HepG2 (cell line): ENCODE results near the gene TBL2. TPM values are rescaled to one million over a fixed set of nuclear protein-coding genes. Genes with fewer than 3 reads are reported as not detected.

Experiments
- ARID3A ChIP-seq: IDR thresholded peaks from 2 replicates; pipeline ENCODE4 v1.6.1; 2012; ENCODE audit warnings: low read depth, low read length, improper control_type of control experiment
- CERS6 ChIP-seq: sonication (generic); formaldehyde crosslinking; IDR thresholded peaks from 2 replicates; pipeline ENCODE4 v1.5.0; 2020; ENCODE audit warnings: missing genetic modification reagents
- ELF4 ChIP-seq: sonication (generic); formaldehyde crosslinking; IDR thresholded peaks from 2 replicates; pipeline ENCODE4 v1.5.0; 2020; ENCODE audit warnings: missing genetic modification reagents, mild to moderate bottlenecking, moderate library complexity, borderline replicate concordance
- FOXJ3 ChIP-seq: sonication (generic); formaldehyde crosslinking; IDR thresholded peaks from 2 replicates; pipeline ENCODE4 v1.4.0; 2020; ENCODE audit warnings: missing genetic modification reagents, mild to moderate bottlenecking, borderline replicate concordance
- NFYB ChIP-seq: sonication (generic); formaldehyde crosslinking; IDR thresholded peaks from 2 replicates; pipeline ENCODE4 v1.4.0; 2020; ENCODE audit warnings: missing genetic modification reagents
- PHF5A ChIP-seq: IDR thresholded peaks from one replicate; pipeline ENCODE4 v1.6.1; 2018; ENCODE audit warnings: low read depth, missing genetic modification reagents; ENCODE audit not compliant: unreplicated experiment
- REST ChIP-seq, 2 experiments: IDR thresholded peaks; 2 replicates each; pipeline ENCODE4 v1.6.1; 2011 to 2012; ENCODE audit warnings: low read length in 2 of 2, borderline replicate concordance in 1 of 2, low read depth in 1 of 2, mild to moderate bottlenecking in 1 of 2, moderate library complexity in 1 of 2
- SMAD3 ChIP-seq: sonication (generic); formaldehyde crosslinking; IDR thresholded peaks from 2 replicates; pipeline ENCODE4 v1.4.0; 2020; ENCODE audit warnings: missing genetic modification reagents
- SP4 ChIP-seq: sonication (generic); formaldehyde crosslinking; IDR thresholded peaks from 2 replicates; pipeline ENCODE4 v1.8.1; 2023; ENCODE audit warnings: mild to moderate bottlenecking, missing genetic modification reagents
- TAF15 ChIP-seq: fragments of 200-400 bp; formaldehyde crosslinking; IDR thresholded peaks from one replicate; pipeline ENCODE4 v1.6.1; 2018; ENCODE audit warnings: mild to moderate bottlenecking, low read depth, low read length; ENCODE audit not compliant: poor library complexity, severe bottlenecking
- TBX2 ChIP-seq: sonication (generic); formaldehyde crosslinking; IDR thresholded peaks from 2 replicates; pipeline ENCODE4 v1.5.0; 2020; ENCODE audit warnings: missing genetic modification reagents, mild to moderate bottlenecking, borderline replicate concordance
- TCF7 ChIP-seq: sonication (generic); IDR thresholded peaks from 2 replicates; pipeline ENCODE4 v1.6.1; 2016; ENCODE audit warnings: antibody characterized with exemption, low read depth
- TIGD3 ChIP-seq: sonication (generic); formaldehyde crosslinking; IDR thresholded peaks from 2 replicates; pipeline ENCODE4 v1.5.1; 2020; ENCODE audit warnings: mild to moderate bottlenecking, missing genetic modification reagents, borderline replicate concordance
- YEATS4 ChIP-seq: sonication (generic); formaldehyde crosslinking; IDR thresholded peaks from 2 replicates; pipeline ENCODE4 v1.4.0; 2020; ENCODE audit warnings: missing genetic modification reagents, borderline replicate concordance
- ZBTB37 ChIP-seq: sonication (generic); formaldehyde crosslinking; IDR thresholded peaks from 2 replicates; pipeline ENCODE4 v1.4.0; 2020; ENCODE audit warnings: mild to moderate bottlenecking, missing genetic modification reagents
- ZFP1 ChIP-seq: IDR thresholded peaks from 2 replicates; pipeline ENCODE4 v1.6.1; 2016
- ZNF678 ChIP-seq: sonication (generic); formaldehyde crosslinking; IDR thresholded peaks from 2 replicates; pipeline ENCODE4 v1.4.0; 2020; ENCODE audit warnings: mild to moderate bottlenecking, missing genetic modification reagents
- ZNF792 ChIP-seq: IDR thresholded peaks from 2 replicates; pipeline ENCODE4 v1.6.1; 2016
- ZSCAN31 ChIP-seq: sonication (generic); formaldehyde crosslinking; IDR thresholded peaks from 2 replicates; pipeline ENCODE4 v1.5.0; 2020; ENCODE audit warnings: low read depth, mild to moderate bottlenecking, missing genetic modification reagents
- polyA plus RNA-seq, 8 experiments: library from polyadenylated mRNA; depleted of rRNA in 3 of 8; stranded (reverse) in 7 of 8; unstranded in 1 of 8; fragments of >200 nt; fragmentation: Illumina TruSeq in 4 of 8; extraction: Trizol in 4 of 8; gene quantifications; 2 replicates each; pipeline versions ENCODE4 v1.2.1 to v1.2.3, GENCODE V29; 2011 to 2016; ENCODE audit warnings: low read depth in 4 of 8, missing spikeins in 1 of 8, mixed read lengths in 1 of 8; ENCODE audit not compliant: insufficient read depth in 1 of 8
- total RNA-seq, 5 experiments: library from RNA; depleted of rRNA; stranded (reverse); fragments of >200 nt; fragmentation: Illumina TruSeq; extraction: Trizol; gene quantifications; 2 replicates each; pipeline ENCODE4 v1.2.3, GENCODE V29; 2016; ENCODE audit warnings: low read depth in 1 of 5

The TBL2 gene
- total and polyA plus RNA-seq, 2 of the 13 experiments (the other 11 are each of a cell fraction or from before 2014, with no cell fraction given) = 43.4 to 47.2 TPM

- TF ChIP-seq FOXJ3 (CRISPR knock-in tag) (no peak), SMAD3 (CRISPR knock-in tag) (peak; percentile 47; the same call in 1 of the 2 replicates), REST (IDR thresholded peaks at IDR 0.05; ENCODE audit: borderline replicate concordance in 1 of 2, low read depth in 1 of 2, low read length in 2 of 2) (no peak), ZNF678 (0 out of 2 replicates have a peak, but pooled peaks have one; percentile 14), TAF15 (peak; percentile 84), PHF5A (CRISPR knock-in tag) (peak; percentile 46), TBX2 (peak; percentile 77), CERS6 (CRISPR knock-in tag) (no peak), ZFP1 (CRISPR knock-in tag) (no peak; the same call in 1 of the 2 replicates), ELF4 (CRISPR knock-in tag) (no peak), ARID3A (no peak), YEATS4 (CRISPR knock-in tag) (peak; percentile 96), NFYB (CRISPR knock-in tag) (peak; percentile 98), ZSCAN31 (peak; percentile 22), ZBTB37 (CRISPR knock-in tag) (no peak), TIGD3 (CRISPR knock-in tag) (no peak; the same call in 1 of the 2 replicates), SP4 (CRISPR knock-in tag) (peak; percentile 87; the same call in 1 of the 2 replicates), TCF7 (0 out of 2 replicates have a peak, but pooled peaks have one; percentile 19), ZNF792 (CRISPR knock-in tag) (peak; percentile 32; the same call in 1 of the 2 replicates)
These were observed 56.1 kb downstream of the TBL2 start, which contains the start of gene BAZ1B (continued) for GRCh38 chr7:73522105-73522872.
